Rectal smooth muscle tissue (tissue), 1 donor: ENCODE results near the gene KLF1.
"Not testable (repeated sequence)": the region's sequence is repeated elsewhere in the genome, so short reads cannot be mapped to it uniquely, and the experiment has no call there.

Experiments
- H3K27ac ChIP-seq: one replicate; pipeline ENCODE4 v1.7.0; 2013; ENCODE audit warnings: low read depth, low read length, inconsistent platforms
- H3K27me3 ChIP-seq: one replicate; pipeline ENCODE4 v1.7.0; 2013; ENCODE audit warnings: low read length; ENCODE audit not compliant: control insufficient read depth, insufficient read depth
- H3K36me3 ChIP-seq: one replicate; pipeline ENCODE4 v1.7.0; 2013; ENCODE audit warnings: low read length; ENCODE audit not compliant: control insufficient read depth, insufficient read depth
- H3K4me1 ChIP-seq: one replicate; pipeline ENCODE4 v1.7.0; 2013; ENCODE audit warnings: low read length; ENCODE audit not compliant: control insufficient read depth, insufficient read depth
- H3K4me3 ChIP-seq: one replicate; pipeline ENCODE4 v1.7.0; 2013; ENCODE audit warnings: low read length
- H3K9ac ChIP-seq: one replicate; pipeline ENCODE4 v1.7.0; 2013; ENCODE audit warnings: low read length

KLF1 gene

GRCh38 chr19:12847159-12848139 is 39.6 kb downstream of the KLF1 start:
- H3K9ac ChIP-seq = no peak overlapping the region
- no peaks in the 10 kb centered on the region for H3K36me3 ChIP-seq
- H3K27ac ChIP-seq = no peak overlapping the region
- no peaks in the 10 kb centered on the region for H3K4me1 ChIP-seq
- peak overlapping the region; percentile 56 for H3K4me3 ChIP-seq
- peaks cover 3% of the 10 kb centered on the region for H3K27me3 ChIP-seq

DNA sequence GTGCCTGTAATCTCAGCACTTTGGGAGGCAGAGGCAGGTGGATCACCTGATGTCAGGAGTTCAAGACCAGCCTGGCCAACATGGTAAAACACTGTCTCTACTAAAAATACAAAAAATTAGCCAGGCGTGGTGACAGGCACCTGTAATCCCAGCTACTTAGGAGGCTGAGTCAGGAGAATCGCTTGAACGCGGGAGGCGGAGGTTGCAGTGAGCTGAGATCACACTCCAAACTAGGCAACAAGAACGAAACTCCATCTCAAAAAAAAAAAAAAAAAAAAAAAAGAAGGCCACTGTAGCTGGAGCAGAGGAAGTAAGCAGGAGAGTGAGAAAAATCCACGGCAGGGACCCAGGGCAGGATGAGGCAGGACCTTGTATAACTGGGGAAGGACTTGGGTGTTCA is 40.4 kb downstream of the KLF1 start:
- H3K4me3 ChIP-seq, H3K27ac ChIP-seq, H3K9ac ChIP-seq, H3K36me3 ChIP-seq, H3K4me1 ChIP-seq, H3K27me3 ChIP-seq: not testable (repeated sequence)

DNA sequence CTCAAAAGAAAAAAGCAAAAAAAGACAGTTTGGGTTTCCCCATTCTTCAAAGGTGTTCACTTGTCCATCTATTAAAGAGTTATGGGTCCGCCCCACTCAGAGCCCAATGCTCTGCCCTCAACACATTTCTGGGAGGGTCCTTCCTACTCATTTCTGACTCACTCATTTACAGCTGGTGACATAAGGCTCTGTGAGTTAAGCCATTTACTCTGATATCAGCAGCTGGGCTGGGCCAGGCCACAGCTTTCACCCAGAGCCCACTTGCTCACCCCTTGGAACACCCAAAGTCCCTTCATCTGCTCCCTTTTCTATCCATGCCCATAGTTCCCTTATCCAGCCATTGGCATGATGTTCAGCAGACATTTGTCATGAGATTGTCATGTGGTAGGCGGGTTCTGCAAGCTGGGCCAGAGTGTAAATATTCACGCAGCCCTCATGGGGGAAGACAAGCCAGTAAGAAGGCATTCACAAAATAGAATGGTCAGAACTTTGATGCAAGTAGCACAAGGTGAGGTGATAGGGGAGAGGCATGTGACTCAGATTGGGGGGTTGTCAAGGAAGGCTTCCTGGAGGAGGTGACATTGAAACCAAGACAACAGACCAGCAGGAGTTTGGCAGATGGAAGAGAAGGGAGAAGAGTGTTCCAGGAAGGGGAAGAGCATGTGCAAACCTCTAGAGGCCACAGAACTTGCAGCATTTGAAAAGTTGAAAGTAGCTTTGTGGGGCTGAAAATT is 42.8 kb downstream of the KLF1 start:
- Histone ChIP-seq H3K9ac (no peak overlapping the region), H3K4me3 (no peak overlapping the region), H3K27ac (no peak overlapping the region), H3K36me3 (no peaks in the 10 kb centered on the region), H3K4me1 (no peaks in the 10 kb centered on the region), H3K27me3 (peaks cover 12% of the 10 kb centered on the region)

DNA sequence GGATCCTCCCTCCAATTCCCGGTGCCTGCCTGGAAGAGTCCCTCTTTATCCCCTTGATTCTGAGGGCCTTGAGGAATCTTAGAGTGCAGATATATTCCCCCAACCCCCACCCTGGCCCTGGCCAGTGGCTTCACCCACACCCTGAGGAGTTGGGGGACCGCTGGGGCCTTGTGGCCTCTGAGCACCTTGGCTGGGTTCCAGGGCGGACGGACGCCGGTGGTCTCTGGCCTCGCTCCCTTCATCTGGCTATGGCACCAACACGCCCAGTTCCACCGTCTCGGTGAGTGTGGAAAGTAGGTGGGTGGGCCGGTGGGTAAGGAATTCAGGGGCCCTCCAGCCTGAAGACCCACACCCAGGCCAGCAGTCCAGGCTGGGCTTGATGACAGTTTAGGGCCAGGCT is 43.7 kb downstream of the KLF1 start:
- H3K4me1 ChIP-seq = no peaks in the 10 kb centered on the region
- H3K27ac ChIP-seq = no peak overlapping the region
- H3K4me3 ChIP-seq = no peak overlapping the region
- H3K36me3 ChIP-seq = no peaks in the 10 kb centered on the region
- H3K27me3 ChIP-seq = peaks cover 17% of the 10 kb centered on the region
- H3K9ac ChIP-seq = no peak overlapping the region

DNA sequence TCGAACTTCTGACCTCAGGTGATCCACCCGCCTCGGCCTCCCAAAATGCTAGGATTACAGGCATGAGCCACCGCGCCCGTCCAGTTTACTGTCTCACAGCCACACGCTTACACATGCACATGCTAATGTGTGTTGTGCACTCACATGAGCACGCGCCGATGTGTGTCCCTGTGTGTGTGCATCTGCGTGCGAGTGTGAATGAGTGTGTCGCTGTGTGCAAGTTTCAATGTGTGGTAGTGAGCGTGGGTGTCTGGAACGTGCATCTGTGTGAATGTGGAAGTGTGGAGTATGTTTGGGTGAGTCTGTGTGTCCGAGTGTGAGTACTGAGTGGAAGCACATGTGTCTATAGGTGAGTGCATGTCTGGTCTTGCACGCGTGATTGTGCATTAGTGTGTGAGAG is 44.5 kb downstream of the KLF1 start:
- no peak overlapping the region for H3K9ac ChIP-seq

DNA sequence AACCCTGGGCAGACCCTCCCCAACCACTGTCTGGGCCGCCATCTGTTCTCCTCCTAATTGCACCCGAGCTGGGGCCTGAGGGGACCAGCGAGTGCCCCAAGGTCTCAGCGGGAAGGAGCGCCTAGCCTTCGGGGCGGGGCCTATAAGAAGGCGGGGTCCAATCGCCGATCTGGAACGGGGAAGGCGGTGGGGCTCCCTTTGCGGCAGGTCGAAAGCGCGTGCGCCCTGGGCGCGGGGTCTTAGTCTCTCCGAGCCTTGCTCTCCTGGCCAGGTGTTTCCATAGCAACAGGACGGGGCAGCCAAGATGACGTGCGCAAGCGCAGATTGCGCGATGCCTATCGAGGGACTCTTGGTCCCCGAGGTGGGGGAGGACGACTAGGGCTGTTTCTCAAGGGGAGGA is 45.9 kb downstream of the KLF1 start:
- H3K27me3 ChIP-seq = peaks cover 20% of the 10 kb centered on the region
- H3K27ac ChIP-seq = no peak overlapping the region
- no peaks in the 10 kb centered on the region for H3K36me3 ChIP-seq
- H3K4me3 ChIP-seq = no peak overlapping the region
- H3K9ac ChIP-seq = no peak overlapping the region
- no peaks in the 10 kb centered on the region for H3K4me1 ChIP-seq

More for the DNA sequence above, 44.5 kb downstream of the KLF1 start:
- Histone ChIP-seq H3K36me3 (no peaks in the 10 kb centered on the region), H3K27me3 (peaks cover 20% of the 10 kb centered on the region), H3K27ac (no peak overlapping the region), H3K4me3 (no peak overlapping the region), H3K4me1 (no peaks in the 10 kb centered on the region)

DNA sequence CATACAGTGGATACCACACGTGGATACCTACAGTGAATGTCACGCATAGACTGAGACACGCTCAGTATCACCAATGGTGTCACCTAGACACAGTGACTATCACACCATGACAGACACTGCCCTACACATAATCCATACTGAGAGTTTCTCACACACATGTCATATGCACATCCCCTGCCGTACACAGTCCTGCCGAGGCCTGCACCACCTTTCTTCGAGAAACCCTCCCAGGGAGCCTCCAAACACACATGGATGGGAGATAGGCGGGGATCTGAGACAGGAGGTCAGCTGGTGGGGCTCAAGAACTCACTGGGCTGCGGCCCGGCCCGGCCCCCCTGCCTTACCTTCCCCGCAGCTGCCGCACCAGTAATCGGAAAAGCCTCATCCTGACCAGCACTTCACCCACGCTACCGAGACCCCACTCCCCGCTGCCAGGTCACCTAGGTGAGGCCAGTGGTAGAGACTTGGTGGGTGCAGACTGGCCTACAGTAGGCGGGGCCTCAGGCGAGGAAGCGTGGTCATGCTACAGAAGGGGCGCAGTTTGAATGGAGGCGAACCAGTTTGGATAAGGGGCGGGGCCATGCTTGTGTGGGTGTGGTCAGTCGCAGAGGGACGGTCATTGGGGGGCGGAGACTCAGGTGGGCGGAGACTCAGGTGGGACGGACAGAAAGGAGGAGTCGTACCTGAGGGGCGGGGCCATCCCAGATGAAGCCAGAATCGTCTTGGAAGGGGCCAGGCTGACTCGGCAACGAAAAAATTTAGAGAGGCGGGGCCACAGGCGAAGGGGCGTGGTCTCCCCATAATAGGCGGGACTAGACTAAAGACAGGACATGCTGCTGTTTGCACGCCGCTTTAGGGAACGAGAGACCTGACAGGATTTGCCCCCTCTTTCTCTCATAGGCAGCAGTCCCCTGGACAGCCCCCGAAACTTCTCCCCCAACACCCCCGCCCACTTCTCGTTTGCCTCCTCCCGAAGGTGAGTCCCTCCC is 46.6 kb downstream of the KLF1 start:
- Histone ChIP-seq H3K4me3 (no peak overlapping the region), H3K27me3 (peaks cover 22% of the 10 kb centered on the region), H3K9ac (no peak overlapping the region), H3K36me3 (no peaks in the 10 kb centered on the region), H3K27ac (no peak overlapping the region), H3K4me1 (no peaks in the 10 kb centered on the region)

DNA sequence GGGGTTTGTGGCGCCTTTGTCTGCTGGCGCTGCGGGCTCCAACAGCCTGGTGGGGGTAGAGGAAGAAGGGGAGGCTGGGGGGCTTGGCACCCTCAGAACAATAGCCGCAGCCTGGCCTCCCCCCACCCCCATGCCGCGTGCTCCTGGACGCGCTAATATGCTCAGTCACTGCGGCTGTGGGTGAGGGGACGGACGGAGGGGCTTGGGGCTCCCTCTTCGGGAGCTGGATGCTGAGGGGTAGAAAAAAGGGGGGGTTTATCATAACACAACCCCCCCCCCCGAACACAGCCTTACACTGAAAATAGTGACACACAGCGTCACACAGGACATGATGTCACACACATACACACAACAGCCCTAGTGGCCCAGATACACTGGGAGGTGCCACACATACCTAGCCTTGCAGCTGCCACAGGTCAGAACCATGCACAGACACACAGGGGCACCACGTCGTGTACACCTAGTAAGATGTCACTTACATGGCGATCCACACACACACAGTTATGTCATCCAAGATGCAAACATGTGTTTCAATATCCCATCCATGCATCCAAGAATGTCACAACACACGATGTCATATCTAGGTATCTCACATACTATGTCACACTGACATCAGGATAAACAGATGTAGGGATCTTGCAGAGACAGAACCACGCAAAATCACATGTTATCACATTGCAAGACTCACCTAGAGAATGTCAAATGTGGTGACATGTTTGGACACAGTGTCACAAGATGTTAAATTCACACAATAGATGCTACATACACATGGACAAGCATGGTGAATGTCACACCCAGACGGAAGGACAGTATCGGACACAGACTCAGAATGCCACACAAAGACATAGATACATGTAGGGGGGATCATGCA is 47.9 kb downstream of the KLF1 start:
- no peak overlapping the region for H3K27ac ChIP-seq

DNA sequence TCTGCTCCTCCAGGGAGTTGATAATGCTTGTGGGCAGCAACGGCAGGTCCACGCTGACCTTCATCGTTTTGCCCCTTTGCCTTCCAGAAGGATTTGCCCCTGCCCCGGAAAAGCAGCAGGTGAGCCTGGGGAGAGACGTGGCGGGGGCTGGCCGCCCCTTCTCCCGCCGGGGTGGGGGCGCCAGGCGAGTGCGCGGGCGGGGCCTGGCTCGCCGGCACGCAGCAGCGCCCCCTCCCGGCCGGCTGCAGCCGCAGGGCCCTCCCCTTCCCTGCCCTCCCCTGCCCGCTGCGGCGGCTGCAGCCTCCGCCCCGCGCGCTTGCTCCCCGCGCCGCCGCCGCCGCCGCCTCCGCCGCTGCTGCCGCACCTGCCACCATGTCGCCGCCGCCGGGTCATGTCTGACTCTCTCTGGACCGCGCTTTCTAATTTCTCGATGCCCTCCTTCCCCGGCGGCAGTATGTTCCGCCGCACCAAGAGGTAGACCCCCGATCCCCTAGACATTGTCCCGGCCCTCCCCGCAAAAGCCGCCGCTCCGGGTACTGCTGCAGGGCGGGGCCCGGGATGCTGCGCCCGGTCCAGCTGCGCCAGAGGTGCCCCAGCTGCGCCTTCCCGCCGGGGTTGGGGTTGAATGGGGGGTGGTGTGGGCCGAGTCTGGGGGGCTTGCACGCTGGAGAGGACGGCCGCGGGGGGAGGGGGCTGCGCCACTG is 48.7 kb downstream of the KLF1 start, which contains the start of gene MAST1:
Gene MAST1 (plus strand): TSS at position 334 of the 704 bp plus-strand sequence. CDS start 58 bp downstream, at position 392.
- Histone ChIP-seq H3K27ac (no peak within 1 kb of the TSS), H3K36me3 (no peaks in the 10 kb centered on the region), H3K27me3 (peaks cover 36% of the 10 kb centered on the region), H3K9ac (no peak within 1 kb of the TSS), H3K4me1 (no peaks in the 10 kb centered on the region), H3K4me3 (no peak within 1 kb of the TSS)

More for the DNA sequence above, 47.9 kb downstream of the KLF1 start:
- Histone ChIP-seq H3K27me3 (peaks cover 35% of the 10 kb centered on the region), H3K36me3 (no peaks in the 10 kb centered on the region), H3K4me1 (no peaks in the 10 kb centered on the region), H3K4me3 (no peak overlapping the region), H3K9ac (no peak overlapping the region)

GRCh38 chr19:12837225-12837624 is 49.8 kb downstream of the KLF1 start:
- Histone ChIP-seq H3K4me3 (no peak overlapping the region), H3K27ac (no peak overlapping the region), H3K36me3 (no peaks in the 10 kb centered on the region), H3K4me1 (no peaks in the 10 kb centered on the region), H3K9ac (no peak overlapping the region), H3K27me3 (peaks cover 43% of the 10 kb centered on the region)

DNA sequence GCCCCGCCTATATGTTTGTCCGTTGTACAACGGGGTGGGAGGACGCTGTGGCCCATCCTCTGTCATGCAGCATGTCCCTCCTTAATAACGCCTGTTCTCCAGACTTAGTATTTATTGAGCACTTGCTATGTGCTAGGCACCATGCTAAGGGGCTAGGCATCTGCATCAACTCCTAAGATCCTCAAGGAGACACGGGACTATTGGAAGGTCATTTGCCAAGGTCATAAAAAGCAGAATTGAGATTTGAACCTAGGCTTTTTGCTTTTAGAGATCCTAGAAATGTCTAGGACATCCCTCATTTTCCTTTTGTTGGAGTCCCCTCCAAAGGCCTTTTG is 50.5 kb downstream of the KLF1 start:
- H3K27ac ChIP-seq = no peak overlapping the region
- H3K27me3 ChIP-seq = peaks cover 42% of the 10 kb centered on the region
- H3K36me3 ChIP-seq = no peaks in the 10 kb centered on the region
- H3K4me3 ChIP-seq = no peak overlapping the region
- no peaks in the 10 kb centered on the region for H3K4me1 ChIP-seq
- H3K9ac ChIP-seq = no peak overlapping the region
